Activated CD8-positive, alpha-beta T cell treated with anti-CD3 and anti-CD28 coated beads, Interleukin-2, amount 10 ng/mL, durations not matched to agents 7 days and 5 days (primary cell): ENCODE data around the gene PDE11A. TPM values are rescaled to one million over a fixed set of nuclear protein-coding genes. Genes with fewer than 3 reads are reported as not detected.

Experiments used
- ATAC-seq: fragments of 150-1000 bp; cut with Tn5 transposase; one replicate; pipeline ENCODE4 v1.10.0; 2021; ENCODE audit warnings: moderate library complexity
- CTCF ChIA-PET: fragments of 350-600 bp; sonication (Branson Sonifier 250); formaldehyde crosslinking; loops from one replicate; lab custom pipeline; 2021; ENCODE audit warnings: antibody characterized with exemption; lab: Charles Lee
- POLR2A ChIA-PET: fragments of 350-600 bp; sonication (Branson Sonifier 250); formaldehyde crosslinking; loops from one replicate; lab custom pipeline; 2021; ENCODE audit warnings: antibody characterized with exemption; lab: Charles Lee
- DNase-seq: peaks from one replicate; pipeline ENCODE4 v3.0.0-alpha.2; 2020
- H3K27ac Mint-ChIP-seq: one replicate; pipeline ENCODE4 v1.8.0; 2021; ENCODE audit warnings: mild to moderate bottlenecking, mixed read lengths
- H3K27me3 Mint-ChIP-seq: one replicate; pipeline ENCODE4 v1.8.0; 2021; ENCODE audit warnings: low read depth, mixed read lengths
- H3K36me3 Mint-ChIP-seq: one replicate; pipeline ENCODE4 v1.8.0; 2021; ENCODE audit warnings: low read depth, mixed read lengths
- H3K4me1 Mint-ChIP-seq: one replicate; pipeline ENCODE4 v1.8.0; 2021; ENCODE audit warnings: low read depth, mixed read lengths
- H3K4me3 Mint-ChIP-seq: one replicate; pipeline ENCODE4 v1.8.0; 2021; ENCODE audit warnings: mild to moderate bottlenecking, mixed read lengths
- H3K9me3 Mint-ChIP-seq: one replicate; pipeline ENCODE4 v1.8.0; 2022; ENCODE audit warnings: mixed read lengths; ENCODE audit not compliant: insufficient read depth
- total RNA-seq, 2 experiments: library from RNA; stranded (reverse); gene quantifications; one replicate each; pipeline ENCODE4 v1.2.3, GENCODE V29; 2021

Gene PDE11A
- total RNA-seq, 2 experiments from 2014 or later = not detected

GRCh38 chr2:177998996-177999395 is 73.6 kb downstream of the PDE11A start:
- Mint-ChIP-seq H3K36me3 (no peaks in the 10 kb centered on the region), H3K27me3 (peaks cover 10% of the 10 kb centered on the region), H3K4me1 (no peaks in the 10 kb centered on the region), H3K4me3 (no peak overlapping the region), H3K9me3 (peaks cover 3% of the 10 kb centered on the region), H3K27ac (no peak overlapping the region)
- ChIA-PET CTCF (no interaction called here), POLR2A (no interaction called here)
- ATAC-seq (no peak), DNase-seq (no peak)

GRCh38 chr2:177998006-177998405 is 74.6 kb downstream of the PDE11A start:
- Mint-ChIP-seq H3K9me3 (peaks cover 3% of the 10 kb centered on the region), H3K4me3 (no peak overlapping the region), H3K27me3 (peaks cover 8% of the 10 kb centered on the region), H3K36me3 (no peaks in the 10 kb centered on the region), H3K4me1 (no peaks in the 10 kb centered on the region), H3K27ac (no peak overlapping the region)
- POLR2A ChIA-PET = no interaction called here
- no peak for DNase-seq
- no peak for ATAC-seq
- CTCF ChIA-PET = no interaction called here

- ChIA-PET POLR2A (no interaction called here), CTCF (interaction anchor here (0.6 to 1.9 kb wide), 2 partner anchors 9 to 39 kb away, joined by 3 to 7 read pairs; no protein-coding TSS in a partner anchor)
- Mint-ChIP-seq H3K36me3 (no peaks in the 10 kb centered on the region), H3K4me3 (no peak overlapping the region), H3K9me3 (no peaks in the 10 kb centered on the region), H3K27ac (no peak overlapping the region), H3K4me1 (no peaks in the 10 kb centered on the region), H3K27me3 (peaks cover 10% of the 10 kb centered on the region)
- DNase-seq (no peak), ATAC-seq (no peak)
Observed at GRCh38 chr2:177992992-177993391, 79.6 kb downstream of the PDE11A start.

- DNase-seq = no peak
- H3K27ac Mint-ChIP-seq = no peak overlapping the region
- no peak overlapping the region for H3K4me3 Mint-ChIP-seq
- no peak for ATAC-seq
- peaks cover 6% of the 10 kb centered on the region for H3K27me3 Mint-ChIP-seq
- H3K36me3 Mint-ChIP-seq = no peaks in the 10 kb centered on the region
- no peaks in the 10 kb centered on the region for H3K4me1 Mint-ChIP-seq
- POLR2A ChIA-PET = no interaction called here
- H3K9me3 Mint-ChIP-seq = no peaks in the 10 kb centered on the region
- CTCF ChIA-PET = interaction anchor here (1.1 kb wide), 1 partner anchor 52 kb away, joined by 3 read pairs; no protein-coding TSS in a partner anchor
Observed at GRCh38 chr2:177989029-177989885, 83.3 kb downstream of the PDE11A start.

GRCh38 chr2:177984749-177985148 is 87.8 kb downstream of the PDE11A start:
- Mint-ChIP-seq H3K36me3 (no peaks in the 10 kb centered on the region), H3K27me3 (peaks cover 8% of the 10 kb centered on the region), H3K9me3 (no peaks in the 10 kb centered on the region), H3K4me1 (no peaks in the 10 kb centered on the region), H3K4me3 (no peak overlapping the region), H3K27ac (no peak overlapping the region)
- no peak for DNase-seq
- POLR2A ChIA-PET = no interaction called here
- no peak for ATAC-seq
- CTCF ChIA-PET = interaction anchor here (1.2 to 1.3 kb wide), 2 partner anchors 17 to 127 kb away, joined by 3 to 5 read pairs; no protein-coding TSS in a partner anchor

GRCh38 chr2:177983183-177983788 is 89.3 kb downstream of the PDE11A start:
- CTCF ChIA-PET = interaction anchor here (1.3 to 1.6 kb wide), 2 partner anchors 10 to 78 kb away, joined by 3 to 7 read pairs; no protein-coding TSS in a partner anchor

GRCh38 chr2:177972782-177973181 is 99.8 kb downstream of the PDE11A start:
- H3K4me1 Mint-ChIP-seq = no peaks in the 10 kb centered on the region
- no peak overlapping the region for H3K4me3 Mint-ChIP-seq
- ChIA-PET CTCF (no interaction called here), POLR2A (no interaction called here)
- ATAC-seq (no peak), DNase-seq (no peak)
- no peaks in the 10 kb centered on the region for H3K9me3 Mint-ChIP-seq
- H3K27me3 Mint-ChIP-seq = no peaks in the 10 kb centered on the region
- H3K36me3 Mint-ChIP-seq = no peaks in the 10 kb centered on the region
- H3K27ac Mint-ChIP-seq = no peak overlapping the region

More at GRCh38 chr2:177983183-177983788, 89.3 kb downstream of the PDE11A start:
- Mint-ChIP-seq H3K36me3 (no peaks in the 10 kb centered on the region), H3K4me3 (no peak overlapping the region), H3K27me3 (peaks cover 8% of the 10 kb centered on the region), H3K27ac (no peak overlapping the region), H3K9me3 (no peaks in the 10 kb centered on the region), H3K4me1 (no peaks in the 10 kb centered on the region)
- DNase-seq (peak; percentile 37), ATAC-seq (no peak)
- POLR2A ChIA-PET = no interaction called here

GRCh38 chr2:177972123-177972522 is 100.5 kb downstream of the PDE11A start:
- no peak for ATAC-seq
- no peaks in the 10 kb centered on the region for H3K27me3 Mint-ChIP-seq
- ChIA-PET CTCF (no interaction called here), POLR2A (no interaction called here)
- no peaks in the 10 kb centered on the region for H3K4me1 Mint-ChIP-seq
- H3K4me3 Mint-ChIP-seq = no peak overlapping the region
- H3K27ac Mint-ChIP-seq = no peak overlapping the region
- DNase-seq = no peak
- no peaks in the 10 kb centered on the region for H3K9me3 Mint-ChIP-seq
- no peaks in the 10 kb centered on the region for H3K36me3 Mint-ChIP-seq

- H3K36me3 Mint-ChIP-seq = no peaks in the 10 kb centered on the region
- no peaks in the 10 kb centered on the region for H3K4me1 Mint-ChIP-seq
- CTCF ChIA-PET = no interaction called here
- POLR2A ChIA-PET = no interaction called here
- no peak for DNase-seq
- no peak overlapping the region for H3K27ac Mint-ChIP-seq
- no peaks in the 10 kb centered on the region for H3K9me3 Mint-ChIP-seq
- ATAC-seq = no peak
- no peak overlapping the region for H3K4me3 Mint-ChIP-seq
- no peaks in the 10 kb centered on the region for H3K27me3 Mint-ChIP-seq
Observed at GRCh38 chr2:177970670-177971454, 101.7 kb downstream of the PDE11A start.

GRCh38 chr2:177964892-177965291 is 107.7 kb downstream of the PDE11A start:
- ATAC-seq (no peak), DNase-seq (no peak)
- Mint-ChIP-seq H3K4me1 (no peaks in the 10 kb centered on the region), H3K27ac (no peak overlapping the region), H3K27me3 (peaks cover 5% of the 10 kb centered on the region), H3K9me3 (no peaks in the 10 kb centered on the region), H3K4me3 (no peak overlapping the region), H3K36me3 (no peaks in the 10 kb centered on the region)
- CTCF ChIA-PET = no interaction called here
- POLR2A ChIA-PET = no interaction called here

GRCh38 chr2:177952151-177952550 is 120.4 kb downstream of the PDE11A start:
- Mint-ChIP-seq H3K4me3 (no peak overlapping the region), H3K27me3 (peaks cover 5% of the 10 kb centered on the region), H3K27ac (no peak overlapping the region), H3K4me1 (no peaks in the 10 kb centered on the region), H3K9me3 (no peaks in the 10 kb centered on the region), H3K36me3 (no peaks in the 10 kb centered on the region)
- POLR2A ChIA-PET = no interaction called here
- CTCF ChIA-PET = no interaction called here
- DNase-seq (no peak), ATAC-seq (no peak)
